Prostate gland (tissue), 2 donors: ENCODE results near the gene CACNA1I.

Experiments used
- CTCF ChIP-seq, 4 experiments: fragments of 200-600 bp in 2 of 4; fragments of 450-650 bp in 2 of 4; sonication (generic) in 2 of 4; IDR thresholded peaks; 1 replicate in 3 of 4; 2 replicates in 1 of 4; pipeline ENCODE4 v1.5.1; 2016 to 2019; ENCODE audit warnings: antibody characterized with exemption in 4 of 4, mild to moderate bottlenecking in 2 of 4, moderate library complexity in 2 of 4
- POLR2A ChIP-seq: fragments of 450-650 bp; IDR thresholded peaks from one replicate; pipeline ENCODE4 v1.6.1; 2016; ENCODE audit warnings: antibody characterized with exemption, mild to moderate bottlenecking

GRCh38 chr22:39595622-39596172 is 25.1 kb downstream of the CACNA1I start:
- TF ChIP-seq CTCF (IDR thresholded peaks at IDR 0.05), result no peak
- TF ChIP-seq POLR2A, result no peak
